Ishikawa (cell line): ENCODE results near the gene RABEP1.

Experiments used
- CEBPB ChIP-seq: IDR thresholded peaks from 2 replicates; pipeline ENCODE4 v1.6.1; 2012
- CREB1 ChIP-seq: IDR thresholded peaks from 2 replicates; pipeline ENCODE4 v1.6.1; 2012; ENCODE audit warnings: low read depth
- EGR1 ChIP-seq: IDR thresholded peaks from 2 replicates; pipeline ENCODE4 v1.6.1; 2012
- MAX ChIP-seq: IDR thresholded peaks from 2 replicates; pipeline ENCODE4 v1.6.1; 2012
- TAF1 ChIP-seq: IDR thresholded peaks from 2 replicates; pipeline ENCODE4 v1.6.1; 2012; ENCODE audit warnings: low read depth, mild to moderate bottlenecking

GRCh38 chr17:5379351-5380107, 97.4 kb downstream of the RABEP1 start:
- TF ChIP-seq CEBPB (no peak), MAX (no peak), TAF1 (no peak), CREB1 (no peak), EGR1 (no peak)
